ENCODE results near the gene MAPK8. TPM values are rescaled to one million over a fixed set of nuclear protein-coding genes. Genes with fewer than 3 reads are reported as not detected.

Gene MAPK8
- total and polyA plus RNA-seq, 9 of the 15 experiments (the other 6 are each of a cell fraction or from before 2014, with no cell fraction given), result 6.4 to 159 (median 71.0) TPM

DNA sequence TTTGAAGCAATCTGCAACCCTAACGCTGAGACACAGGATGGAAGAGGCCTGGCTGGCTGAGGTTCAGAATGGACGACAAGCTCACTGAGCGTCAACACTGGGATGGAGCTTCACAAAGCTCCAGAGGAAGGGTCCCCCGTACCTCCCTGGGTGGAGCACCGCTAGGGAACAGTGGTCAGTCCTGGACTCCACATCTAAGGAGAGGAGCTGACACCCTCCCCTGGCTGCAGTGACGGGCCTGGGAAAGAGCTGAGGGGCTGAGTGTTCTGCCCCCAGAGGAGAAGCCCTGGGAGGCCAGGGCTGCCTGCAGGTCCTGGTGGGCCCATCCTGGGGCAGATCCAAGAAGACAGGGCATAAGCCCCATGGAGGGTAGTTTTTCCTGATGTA, 152.2 kb downstream of the MAPK8 start:
- Histone ChIP-seq H3K27ac (ENCODE audit: extremely low read depth, low read depth, low read length) (no peak overlapping the region), H3K79me2 (ENCODE audit: control insufficient read depth, insufficient read depth, low read length) (peaks cover 35% of the 10 kb centered on the region), H3K4me1 (replicated peaks in 1 of 2; ENCODE audit: control insufficient read depth in 2 of 2, insufficient read depth in 2 of 2, low read length in 2 of 2) (peaks cover 78 to 83% of the 10 kb centered on the region in 2 experiments), H3K4me2 (ENCODE audit: insufficient read depth, low read length) (no peak overlapping the region), H3K9me3 (replicated peaks; ENCODE audit: control insufficient read depth, insufficient read depth, low read depth, low read length) (no peaks in the 10 kb centered on the region), H2AFZ (ENCODE audit: low read depth, low read length) (no peak overlapping the region), H3K9me1 (ENCODE audit: control insufficient read depth, insufficient read depth, low read length) (no peaks in the 10 kb centered on the region), H4K20me1 (replicated peaks; ENCODE audit: control insufficient read depth, insufficient read depth, low read length) (no peaks in the 10 kb centered on the region), H3K36me3 (ENCODE audit: control insufficient read depth, insufficient read depth, low read length) (peaks cover 33% of the 10 kb centered on the region), H3K4me3 (no peak overlapping the region), H3K27me3 (ENCODE audit: control insufficient read depth in 2 of 2, insufficient read depth in 2 of 2, low read length in 2 of 2) (no peaks in the 10 kb centered on the region), H3K9ac (ENCODE audit: insufficient read depth in 1 of 2, low read depth in 2 of 2, low read length in 2 of 2) (peak overlapping the region in 1 of 2 experiments; percentile 26; a peak in 1 of 4 replicates)
- no peak for TF ChIP-seq FOSL1 (tag; conservative IDR thresholded peaks at IDR 0.05)
- TF ChIP-seq CBFB (CRISPR knock-in tag; IDR thresholded peaks at IDR 0.05), result no peak
- TF ChIP-seq ZNF584 (CRISPR knock-in tag; IDR thresholded peaks at IDR 0.05; ENCODE audit: low read depth), result no peak
- TF ChIP-seq, protein P1, sequence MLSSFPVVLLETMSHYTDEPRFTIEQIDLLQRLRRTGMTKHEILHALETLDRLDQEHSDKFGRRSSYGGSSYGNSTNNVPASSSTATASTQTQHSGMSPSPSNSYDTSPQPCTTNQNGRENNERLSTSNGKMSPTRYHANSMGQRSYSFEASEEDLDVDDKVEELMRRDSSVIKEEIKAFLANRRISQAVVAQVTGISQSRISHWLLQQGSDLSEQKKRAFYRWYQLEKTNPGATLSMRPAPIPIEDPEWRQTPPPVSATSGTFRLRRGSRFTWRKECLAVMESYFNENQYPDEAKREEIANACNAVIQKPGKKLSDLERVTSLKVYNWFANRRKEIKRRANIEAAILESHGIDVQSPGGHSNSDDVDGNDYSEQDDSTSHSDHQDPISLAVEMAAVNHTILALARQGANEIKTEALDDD (IDR thresholded peaks at IDR 0.05), result no peak
- TF ChIP-seq, protein P2, sequence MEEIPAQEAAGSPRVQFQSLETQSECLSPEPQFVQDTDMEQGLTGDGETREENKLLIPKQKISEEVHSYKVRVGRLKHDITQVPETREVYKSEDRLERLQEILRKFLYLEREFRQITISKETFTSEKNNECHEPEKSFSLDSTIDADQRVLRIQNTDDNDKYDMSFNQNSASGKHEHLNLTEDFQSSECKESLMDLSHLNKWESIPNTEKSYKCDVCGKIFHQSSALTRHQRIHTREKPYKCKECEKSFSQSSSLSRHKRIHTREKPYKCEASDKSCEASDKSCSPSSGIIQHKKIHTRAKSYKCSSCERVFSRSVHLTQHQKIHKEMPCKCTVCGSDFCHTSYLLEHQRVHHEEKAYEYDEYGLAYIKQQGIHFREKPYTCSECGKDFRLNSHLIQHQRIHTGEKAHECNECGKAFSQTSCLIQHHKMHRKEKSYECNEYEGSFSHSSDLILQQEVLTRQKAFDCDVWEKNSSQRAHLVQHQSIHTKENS (CRISPR knock-in tag; IDR thresholded peaks at IDR 0.05), result no peak
- no peak for TF ChIP-seq ZKSCAN1 (IDR thresholded peaks at IDR 0.05; ENCODE audit: low read depth, low read length)
- no peak for TF ChIP-seq NELFE (IDR thresholded peaks at IDR 0.05; ENCODE audit: insufficient read depth, insufficient read length)
- no peak for TF ChIP-seq NFXL1 (CRISPR knock-in tag; IDR thresholded peaks at IDR 0.05)
- DNase-seq (ENCODE audit: extremely low read depth in 1 of 4, low spot score in 3 of 4), result no peak
- ChIA-PET CTCF (ENCODE audit: low intra/inter-chr PET ratio) (interaction anchor here (0.6 kb wide), 2 partner anchors 12 to 198 kb away, joined by 3 read pairs; no protein-coding TSS in a partner anchor), POLR2A (interaction anchor here (0.6 to 1.6 kb wide), 2 partner anchors 10 to 28 kb away, joined by 4 read pairs; no protein-coding TSS in a partner anchor)
- no peak for FAIRE-seq
- BruUV-seq (replicated peaks), result no TSS peak
- in situ Hi-C loops (cut with MboI), result no loop called here
- no peak for ATAC-seq
- intact Hi-C loops (cut with micrococcal nuclease), result no loop called here
- 68% methylated on average over 6 of the region's 6 CpGs for WGBS (ENCODE audit: insufficient coverage, low coverage, missing lambda C conversion rate)

Data from K562 (cell line).